ENCODE results near the gene PLAGL1.
"Not testable (repeated sequence)": the region's sequence is repeated elsewhere in the genome, so short reads cannot be mapped to it uniquely, and the experiment has no call there.

The PLAGL1 gene

GRCh38 chr6:144009628-144010027 is 1.6 kb upstream of the PLAGL1 start:
- not testable (repeated sequence) for DNase-seq (ENCODE audit: low read depth in 2 of 2, low spot score in 1 of 2)

DNA sequence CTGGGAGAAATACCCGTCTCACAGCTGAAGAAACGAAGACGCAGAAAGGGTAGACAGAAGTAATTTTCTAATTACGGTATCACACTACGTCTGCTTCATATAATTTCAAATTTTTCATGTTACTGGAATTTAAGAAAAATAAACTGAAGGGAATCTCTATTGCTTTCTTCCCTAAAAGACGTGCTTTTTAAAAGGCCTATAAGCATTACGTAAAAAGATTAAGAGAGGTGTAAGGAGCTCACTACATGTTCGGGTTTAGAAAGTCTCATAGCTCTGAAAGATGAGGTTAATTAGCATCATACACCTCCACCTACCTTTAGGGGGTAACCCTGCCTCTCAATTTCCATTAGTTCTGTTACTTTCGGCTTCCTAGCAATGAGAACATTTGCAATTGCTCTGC is 787 bp upstream of the PLAGL1 start:
- DNase-seq (ENCODE audit: low read depth in 2 of 2, low spot score in 1 of 2) = no peak

GRCh38 chr6:144007478-144008119 is 460 bp downstream of the PLAGL1 start:
- no peak for DNase-seq (ENCODE audit: low read depth in 2 of 2, low spot score in 1 of 2)

DNA sequence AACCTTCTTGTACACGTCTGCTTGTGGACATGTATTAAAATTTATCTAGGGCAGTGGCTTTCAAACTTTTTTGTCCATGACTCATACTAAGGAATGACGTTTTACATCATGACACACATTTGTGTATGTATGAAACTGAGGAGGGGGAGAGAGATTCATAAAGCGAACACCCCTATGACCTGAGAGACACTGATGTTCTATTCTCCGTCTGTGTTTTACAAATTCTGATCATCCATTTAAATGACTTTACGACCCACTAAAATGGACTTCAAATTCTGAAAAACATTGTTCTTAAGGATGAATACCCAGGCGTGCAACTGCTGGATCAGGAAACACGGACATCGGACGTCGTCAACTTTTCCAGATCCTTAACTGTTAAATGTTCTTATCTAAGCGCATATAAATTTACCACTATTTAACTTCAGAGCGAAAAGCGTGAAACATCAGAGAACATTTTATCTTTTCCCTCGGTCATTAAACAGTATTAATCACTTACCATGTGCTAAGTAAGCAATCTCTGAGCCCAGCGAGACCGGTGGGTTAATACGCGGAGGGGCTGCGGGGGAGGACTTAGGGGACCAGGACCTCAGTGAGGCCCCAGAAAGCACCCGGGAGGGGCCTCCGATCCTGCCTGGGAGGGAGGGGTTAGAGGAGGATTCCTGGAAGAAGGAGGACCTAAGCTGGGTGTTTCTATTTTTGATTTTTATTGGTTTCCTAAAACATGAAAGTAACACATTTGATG is 1.2 kb downstream of the PLAGL1 start:
- no peak for DNase-seq (ENCODE audit: low read depth in 2 of 2, low spot score in 1 of 2)

- DNase-seq (ENCODE audit: low read depth in 2 of 2, low spot score in 1 of 2) = no peak
Measured at GRCh38 chr6:143999406-143999805, 8.7 kb downstream of the PLAGL1 start.

DNA sequence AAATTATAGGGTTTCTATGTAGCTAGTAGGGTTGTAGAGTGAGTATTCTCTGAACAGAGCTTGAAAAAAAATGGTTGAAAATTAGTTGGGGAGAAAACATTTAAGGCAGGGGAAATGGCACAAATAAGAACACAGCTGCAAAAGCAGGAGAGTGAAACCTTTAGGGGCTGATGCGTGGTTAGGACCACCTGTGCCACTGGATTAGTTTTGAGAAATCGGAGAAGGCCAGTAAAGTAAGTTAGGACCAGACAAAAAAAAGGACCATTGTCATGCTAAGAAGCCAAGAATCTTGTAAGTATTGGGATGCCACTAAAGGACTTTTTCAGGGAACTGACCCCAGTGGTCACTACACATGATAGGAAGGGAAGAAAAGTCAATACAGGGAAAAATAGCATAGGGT is 9.4 kb downstream of the PLAGL1 start:
- no peak for DNase-seq (ENCODE audit: low read depth in 2 of 2, low spot score in 1 of 2)

DNA sequence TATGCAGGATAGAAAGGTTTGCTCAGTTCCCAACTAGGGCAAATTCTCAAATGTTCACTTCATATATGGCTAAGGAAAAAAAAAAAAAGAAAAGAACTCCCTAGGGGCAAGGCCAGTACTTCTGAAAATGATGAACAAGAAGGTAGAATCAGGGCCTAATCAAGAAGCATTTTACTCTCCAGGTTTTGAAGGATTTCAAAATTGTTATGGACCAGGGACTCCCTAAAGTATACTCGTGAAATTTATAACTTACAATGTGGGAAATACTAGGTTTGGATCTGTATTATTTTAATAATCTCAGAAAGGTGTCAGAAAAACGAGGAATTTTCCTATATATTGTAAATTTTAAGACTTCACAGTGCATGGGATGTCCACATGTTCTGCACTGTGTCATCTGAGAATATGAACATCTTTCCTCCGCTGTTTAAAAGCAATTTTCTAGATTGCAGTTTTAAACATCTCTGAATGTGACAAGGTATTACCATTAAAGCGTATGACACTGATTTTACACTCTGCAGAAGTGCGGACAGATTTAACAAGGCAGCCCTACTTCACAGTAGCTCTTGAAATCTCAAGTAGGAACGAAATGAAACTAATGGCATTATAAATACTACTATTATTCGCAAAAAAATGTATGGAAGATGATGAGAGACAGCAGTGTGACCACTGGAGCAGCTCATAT is 14.0 kb downstream of the PLAGL1 start:
- no peak for DNase-seq (ENCODE audit: low read depth in 2 of 2, low spot score in 1 of 2)

GRCh38 chr6:143992285-143992684 is 15.8 kb downstream of the PLAGL1 start:
- no peak for DNase-seq (ENCODE audit: low read depth in 2 of 2, low spot score in 1 of 2)

DNA sequence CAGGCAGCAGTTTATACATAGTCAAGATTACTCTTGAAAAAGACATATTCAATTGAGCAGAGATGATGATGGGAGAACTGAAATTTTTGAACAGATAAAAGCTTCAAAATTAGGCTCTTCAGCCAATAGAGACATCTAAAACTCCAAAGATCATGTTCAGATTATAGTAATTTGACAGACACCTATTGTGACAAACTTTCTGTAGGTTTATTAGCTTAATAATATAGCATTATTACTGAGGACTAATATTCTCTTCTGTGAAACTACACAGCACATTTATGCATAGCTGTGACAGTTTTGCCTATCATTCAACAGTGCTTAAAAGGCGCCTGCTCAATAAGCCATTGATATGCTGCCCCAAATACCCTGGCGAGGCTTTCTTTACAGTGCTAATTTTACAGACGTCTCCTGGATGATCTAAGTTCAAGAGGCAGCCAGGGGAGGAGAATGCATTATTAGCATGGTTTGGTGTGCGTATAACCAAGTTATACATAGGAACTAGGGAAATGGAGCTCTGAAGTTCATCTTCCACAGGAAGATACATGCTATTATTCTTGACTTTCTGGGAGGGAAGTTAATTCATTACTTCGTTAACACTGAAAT is 21.5 kb downstream of the PLAGL1 start:
- no peak for DNase-seq (ENCODE audit: low read depth in 2 of 2, low spot score in 1 of 2)

DNA sequence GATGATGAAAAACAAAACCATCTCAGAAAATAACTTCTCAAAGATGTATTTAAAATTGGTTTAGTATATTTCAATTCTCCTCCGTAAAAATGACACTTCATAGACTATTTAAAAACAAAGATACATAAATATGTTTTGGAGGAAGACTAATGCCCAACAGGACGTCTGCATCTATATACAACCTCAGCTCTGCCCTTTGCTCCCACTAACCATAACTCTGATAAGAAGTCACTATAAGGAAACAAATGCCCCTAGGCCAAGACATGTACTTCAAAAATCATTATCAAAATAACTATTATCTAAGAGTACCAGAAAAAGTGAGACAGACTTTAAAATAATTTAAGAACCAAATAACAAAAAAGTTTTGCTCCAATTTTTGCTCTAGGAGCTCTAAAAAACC is 23.4 kb downstream of the PLAGL1 start:
- DNase-seq (ENCODE audit: low read depth in 2 of 2, low spot score in 1 of 2) = no peak

DNA sequence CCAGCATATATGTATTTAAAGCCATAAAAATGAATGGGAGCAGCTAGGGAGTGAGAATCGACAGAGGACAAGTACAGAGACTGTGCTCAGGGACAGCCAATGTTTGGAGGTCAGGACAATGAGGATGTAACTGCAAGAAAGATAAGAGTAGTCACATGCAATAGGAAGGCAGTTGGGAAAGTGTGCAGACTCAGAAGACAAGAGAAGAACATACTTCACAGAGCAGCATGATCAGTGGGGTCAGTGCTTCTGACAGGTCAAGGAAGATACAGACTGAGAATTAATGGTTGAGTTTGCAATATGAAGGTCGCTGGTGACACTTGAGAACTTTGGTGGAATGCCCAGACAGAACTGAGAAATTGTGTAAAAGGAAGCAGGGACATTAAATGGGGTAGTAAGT is 25.1 kb downstream of the PLAGL1 start:
- DNase-seq (ENCODE audit: low read depth in 2 of 2, low spot score in 1 of 2) = no peak

- DNase-seq (ENCODE audit: low read depth in 2 of 2, low spot score in 1 of 2) = no peak
Measured at GRCh38 chr6:143980921-143981320, 27.1 kb downstream of the PLAGL1 start.

GRCh38 chr6:143976806-143977349 is 31.2 kb downstream of the PLAGL1 start:
- no peak for DNase-seq (ENCODE audit: low read depth in 2 of 2, low spot score in 1 of 2)

- DNase-seq (ENCODE audit: low read depth in 2 of 2, low spot score in 1 of 2) = no peak
Measured at GRCh38 chr6:143974089-143974488, 34.0 kb downstream of the PLAGL1 start.

- DNase-seq (ENCODE audit: low read depth in 2 of 2, low spot score in 1 of 2) = no peak
Measured at GRCh38 chr6:143973097-143973966, 34.7 kb downstream of the PLAGL1 start.

DNA sequence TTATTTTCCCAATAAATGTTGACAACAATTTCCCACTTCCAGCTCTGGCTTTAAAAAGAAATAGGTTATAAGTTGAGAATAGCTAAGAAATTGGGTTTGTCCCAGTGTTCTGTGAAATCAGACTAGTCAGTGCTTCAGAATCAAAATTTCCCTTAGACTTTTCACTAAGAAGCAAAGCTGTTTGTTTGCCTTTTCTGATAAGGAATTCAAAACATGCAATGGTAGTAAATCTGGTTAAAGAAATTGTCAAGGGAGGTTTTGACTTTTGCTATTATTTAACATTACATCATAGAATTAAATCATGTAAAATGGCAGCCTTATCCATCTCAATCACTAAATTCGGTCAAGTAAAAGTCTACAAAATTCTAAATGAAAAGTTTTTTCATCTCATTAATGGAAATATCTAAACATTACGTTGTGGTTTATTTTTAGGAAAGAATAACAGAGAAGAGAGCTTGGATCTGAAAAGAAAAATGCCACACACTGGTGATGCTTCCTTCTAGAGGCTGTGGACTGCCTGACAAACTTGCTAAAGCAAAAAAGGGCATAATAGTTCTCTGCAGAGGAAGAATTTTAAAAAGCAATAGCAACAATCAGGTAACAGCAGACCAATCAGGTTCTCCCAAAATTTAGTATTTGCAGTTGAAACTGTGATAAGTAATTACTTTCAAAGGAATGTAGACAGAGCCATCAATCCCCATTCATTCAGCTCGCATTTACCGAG is 36.4 kb downstream of the PLAGL1 start:
- no peak for DNase-seq (ENCODE audit: low read depth in 2 of 2, low spot score in 1 of 2)

- DNase-seq (ENCODE audit: low read depth in 2 of 2, low spot score in 1 of 2) = no peak
Measured at GRCh38 chr6:143970456-143971218, 37.4 kb downstream of the PLAGL1 start.

DNA sequence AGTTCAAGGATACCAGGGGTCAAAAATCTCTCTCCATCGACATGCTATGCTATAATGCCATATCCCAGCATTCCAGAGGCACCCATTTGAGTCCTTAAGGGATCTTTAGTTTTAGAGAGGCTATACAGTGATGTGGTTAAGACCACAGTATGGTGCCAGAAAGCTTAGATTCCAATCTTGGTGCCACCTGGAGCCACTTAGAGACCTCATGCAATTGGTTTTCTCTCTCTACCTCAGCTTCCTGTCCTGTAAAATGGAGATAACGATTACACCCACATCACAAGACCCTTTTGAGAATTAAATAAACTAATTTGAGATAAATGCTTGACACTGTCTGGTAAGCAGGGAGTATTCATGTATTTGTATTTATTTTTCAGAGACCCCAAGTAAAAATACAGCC is 39.0 kb downstream of the PLAGL1 start:
- no peak for DNase-seq (ENCODE audit: low read depth in 2 of 2, low spot score in 1 of 2)

DNA sequence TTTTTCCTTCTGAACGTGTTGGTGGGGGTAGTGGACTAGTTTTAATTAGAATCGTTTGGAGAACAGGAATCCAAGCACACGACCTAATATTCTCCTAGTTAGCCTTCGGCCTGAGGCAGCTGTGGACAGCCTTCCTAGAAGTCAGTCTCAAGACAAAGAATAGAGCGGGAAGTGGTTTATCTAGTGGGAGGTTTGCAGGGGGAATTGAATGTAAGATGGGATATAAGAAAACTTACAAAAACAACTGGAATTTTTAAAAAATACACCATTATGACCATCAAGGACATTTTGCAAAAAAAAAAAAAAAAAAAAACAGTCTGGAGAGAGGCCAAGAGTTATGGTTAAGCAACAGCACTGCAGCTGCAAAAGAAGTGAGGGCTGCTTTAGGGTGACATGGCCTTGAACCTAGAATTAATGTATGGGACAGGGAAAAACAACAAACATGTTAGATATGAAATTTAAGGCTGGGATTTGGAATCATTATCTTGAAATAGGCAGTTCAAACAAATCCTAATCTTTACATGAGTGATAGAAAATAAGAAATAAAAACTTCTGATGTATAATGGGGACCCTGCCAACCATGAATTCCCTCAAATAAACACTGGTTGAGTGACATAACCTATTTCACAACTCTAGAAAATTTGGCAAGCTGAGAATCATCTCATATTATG is 40.2 kb downstream of the PLAGL1 start:
- DNase-seq (ENCODE audit: low read depth in 2 of 2, low spot score in 1 of 2) = no peak
